ENCODE results near the gene CASTOR1.

CASTOR1 gene

GRCh38 chr22:30333707-30334087, 44.4 kb upstream of the CASTOR1 start:
- Histone ChIP-seq H3K4me3 (ENCODE audit: low read length, poor library complexity, severe bottlenecking) (no peak overlapping the region), H3K36me3 (ENCODE audit: insufficient read depth, low read length) (peaks cover 71% of the 10 kb centered on the region), H3K9ac (ENCODE audit: low read depth, low read length, poor library complexity, severe bottlenecking) (no peak overlapping the region), H3F3A (ENCODE audit: low read depth) (peaks cover 7% of the 10 kb centered on the region; the same call in 1 of the 2 replicates), H3K4me2 (ENCODE audit: low read depth, low read length, poor library complexity, severe bottlenecking) (no peak overlapping the region), H3K4me1 (ENCODE audit: insufficient read depth, low read length, poor library complexity, severe bottlenecking) (peaks cover 7% of the 10 kb centered on the region), H3K9me2 (replicated peaks; ENCODE audit: low read depth, low read length) (no peaks in the 10 kb centered on the region), H3K79me2 (ENCODE audit: insufficient read depth, low read length) (no peaks in the 10 kb centered on the region), H3K9me3 (ENCODE audit: insufficient read depth, low read depth, low read length) (no peaks in the 10 kb centered on the region), H4K20me1 (ENCODE audit: insufficient read depth, low read length, poor library complexity, severe bottlenecking) (no peaks in the 10 kb centered on the region), H2AFZ (ENCODE audit: low read length) (no peak overlapping the region), H3K27me3 (ENCODE audit: insufficient read depth, low read length, poor library complexity, severe bottlenecking) (no peaks in the 10 kb centered on the region)
- TF ChIP-seq CTCF (conservative IDR thresholded peaks at IDR 0.05; ENCODE audit: low read length) (no peak), EZH2phosphoT487 (IDR thresholded peaks at IDR 0.05; ENCODE audit: borderline replicate concordance) (no peak)

- Histone ChIP-seq H3K9ac (ENCODE audit: low read depth, low read length, poor library complexity, severe bottlenecking) (no peak overlapping the region), H4K20me1 (ENCODE audit: insufficient read depth, low read length, poor library complexity, severe bottlenecking) (no peaks in the 10 kb centered on the region), H3K27me3 (ENCODE audit: insufficient read depth, low read length, poor library complexity, severe bottlenecking) (no peaks in the 10 kb centered on the region), H3K4me3 (ENCODE audit: low read length, poor library complexity, severe bottlenecking) (no peak overlapping the region), H2AFZ (ENCODE audit: low read length) (no peak overlapping the region), H3K9me3 (ENCODE audit: insufficient read depth, low read depth, low read length) (no peaks in the 10 kb centered on the region), H3K4me2 (ENCODE audit: low read depth, low read length, poor library complexity, severe bottlenecking) (no peak overlapping the region), H3K79me2 (ENCODE audit: insufficient read depth, low read length) (no peaks in the 10 kb centered on the region), H3K4me1 (ENCODE audit: insufficient read depth, low read length, poor library complexity, severe bottlenecking) (peaks cover 7% of the 10 kb centered on the region), H3K9me2 (replicated peaks; ENCODE audit: low read depth, low read length) (no peaks in the 10 kb centered on the region), H3F3A (ENCODE audit: low read depth) (peaks cover 7% of the 10 kb centered on the region; the same call in 1 of the 2 replicates), H3K36me3 (ENCODE audit: insufficient read depth, low read length) (peaks cover 67% of the 10 kb centered on the region)
- TF ChIP-seq CTCF (conservative IDR thresholded peaks at IDR 0.05; ENCODE audit: low read length) (no peak), EZH2phosphoT487 (IDR thresholded peaks at IDR 0.05; ENCODE audit: borderline replicate concordance) (no peak)
Measured at GRCh38 chr22:30332994-30333706, 43.8 kb upstream of the CASTOR1 start.

GRCh38 chr22:30332551-30332950, 43.2 kb upstream of the CASTOR1 start:
- no peaks in the 10 kb centered on the region for H3K79me2 ChIP-seq (ENCODE audit: insufficient read depth, low read length)
- no peak overlapping the region for H3K4me2 ChIP-seq (ENCODE audit: low read depth, low read length, poor library complexity, severe bottlenecking)
- no peak overlapping the region for H2AFZ ChIP-seq (ENCODE audit: low read length)
- H3F3A ChIP-seq (ENCODE audit: low read depth), result peaks cover 7% of the 10 kb centered on the region; the same call in 1 of the 2 replicates
- H3K9me2 ChIP-seq (replicated peaks; ENCODE audit: low read depth, low read length), result no peaks in the 10 kb centered on the region
- H3K27me3 ChIP-seq (ENCODE audit: insufficient read depth, low read length, poor library complexity, severe bottlenecking), result no peaks in the 10 kb centered on the region
- H3K4me3 ChIP-seq (ENCODE audit: low read length, poor library complexity, severe bottlenecking), result no peak overlapping the region
- no peaks in the 10 kb centered on the region for H4K20me1 ChIP-seq (ENCODE audit: insufficient read depth, low read length, poor library complexity, severe bottlenecking)
- peaks cover 61% of the 10 kb centered on the region for H3K36me3 ChIP-seq (ENCODE audit: insufficient read depth, low read length)
- no peaks in the 10 kb centered on the region for H3K9me3 ChIP-seq (ENCODE audit: insufficient read depth, low read depth, low read length)
- H3K4me1 ChIP-seq (ENCODE audit: insufficient read depth, low read length, poor library complexity, severe bottlenecking), result peaks cover 10% of the 10 kb centered on the region
- H3K9ac ChIP-seq (ENCODE audit: low read depth, low read length, poor library complexity, severe bottlenecking), result no peak overlapping the region
- TF ChIP-seq EZH2phosphoT487 (IDR thresholded peaks at IDR 0.05; ENCODE audit: borderline replicate concordance) (no peak), CTCF (conservative IDR thresholded peaks at IDR 0.05; ENCODE audit: low read length) (no peak)

Data from Loucy (cell line).